GM19395 (cell line): ENCODE data around the gene CLINT1.

Experiments used
- ATAC-seq: cut with Tn5 transposase; IDR thresholded peaks from one replicate; pipeline ENCODE4 v1.9.1; 2021; ENCODE audit warnings: mild to moderate bottlenecking, moderate library complexity; ENCODE audit not compliant: unreplicated experiment

CLINT1 gene

GRCh38 chr5:157821822-157822622 lies 36.9 kb downstream of the CLINT1 start:
- no peak for ATAC-seq

DNA sequence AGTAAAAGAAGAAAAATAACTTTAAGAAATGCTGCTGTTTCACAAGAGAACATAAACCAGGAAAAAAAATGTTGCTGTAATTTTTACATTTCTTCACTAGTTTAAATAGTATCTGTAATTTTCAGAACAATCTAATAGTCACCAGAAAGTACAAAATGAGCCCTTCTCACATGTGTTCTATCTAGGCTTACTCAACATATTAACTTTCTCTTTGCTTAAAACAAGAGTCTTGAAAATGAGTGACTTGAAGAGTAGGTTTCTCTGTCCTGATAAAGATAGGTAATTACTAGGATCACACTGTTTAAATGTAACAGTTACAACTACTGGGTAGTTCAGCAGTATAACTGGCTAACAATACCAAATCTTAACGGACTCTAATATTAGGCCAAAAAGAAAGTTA lies 37.5 kb downstream of the CLINT1 start:
- ATAC-seq, result no peak

DNA sequence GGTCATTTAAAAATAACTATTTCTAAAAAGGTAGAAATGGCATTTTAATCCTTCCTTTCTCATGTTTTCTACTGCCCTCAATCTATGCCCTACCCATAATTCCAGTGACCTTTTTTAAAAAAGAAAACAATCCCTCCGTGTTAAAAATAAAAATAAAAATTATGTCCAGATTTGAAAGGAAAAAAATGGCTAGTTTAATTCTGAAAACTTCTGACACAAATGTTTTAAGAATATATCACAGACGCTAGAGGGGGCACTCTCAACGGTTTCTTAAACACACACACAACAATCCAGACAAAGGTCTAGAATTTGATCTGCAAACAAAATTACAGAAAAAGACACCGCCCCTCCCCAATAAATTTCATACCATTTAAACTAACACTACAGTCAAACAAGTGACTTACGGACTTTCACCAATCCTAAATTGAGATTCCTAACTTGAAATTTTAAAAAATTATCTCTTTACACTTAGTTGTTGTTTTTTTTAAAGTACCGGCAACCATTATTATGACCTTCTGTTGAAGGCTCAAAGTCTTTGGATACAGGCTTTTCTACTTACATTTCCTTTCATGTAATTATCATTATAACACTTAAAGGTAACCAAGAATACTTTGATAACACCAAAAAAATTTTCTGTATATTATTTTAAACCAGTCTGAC lies 38.2 kb downstream of the CLINT1 start:
- ATAC-seq, result no peak

DNA sequence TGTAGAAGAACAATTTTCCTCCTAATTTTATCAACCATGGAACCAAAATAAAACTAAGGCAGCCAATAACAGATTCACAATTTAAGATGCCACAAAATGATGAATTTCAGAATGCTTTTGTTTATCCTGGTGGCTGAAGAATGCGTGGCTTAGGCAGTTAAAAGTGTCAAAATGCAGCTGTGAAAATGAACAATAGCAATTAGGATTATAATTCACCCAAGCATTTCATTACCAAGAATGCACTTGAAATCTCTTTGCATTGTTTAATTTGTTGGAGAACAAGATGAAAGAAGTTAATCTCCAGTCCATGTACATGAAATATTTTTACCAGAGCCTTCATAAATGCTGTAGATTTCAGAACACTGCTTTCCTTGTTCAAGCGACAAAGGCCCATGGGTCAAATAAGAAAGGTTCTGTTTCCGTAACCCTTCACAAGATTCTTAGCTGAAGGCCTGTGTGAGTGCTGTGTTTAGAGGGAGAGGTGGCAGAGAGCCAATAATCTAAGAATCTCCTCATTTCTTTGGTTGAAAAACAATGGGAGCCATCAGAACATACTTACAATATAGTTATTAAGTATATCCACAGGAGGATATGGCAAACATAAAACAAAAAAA lies 39.3 kb downstream of the CLINT1 start:
- ATAC-seq, result no peak

- no peak for ATAC-seq
These were observed 40.6 kb downstream of the CLINT1 start for GRCh38 chr5:157818368-157818767.

- ATAC-seq, result no peak
These were observed 41.0 kb downstream of the CLINT1 start for GRCh38 chr5:157817928-157818327.

DNA sequence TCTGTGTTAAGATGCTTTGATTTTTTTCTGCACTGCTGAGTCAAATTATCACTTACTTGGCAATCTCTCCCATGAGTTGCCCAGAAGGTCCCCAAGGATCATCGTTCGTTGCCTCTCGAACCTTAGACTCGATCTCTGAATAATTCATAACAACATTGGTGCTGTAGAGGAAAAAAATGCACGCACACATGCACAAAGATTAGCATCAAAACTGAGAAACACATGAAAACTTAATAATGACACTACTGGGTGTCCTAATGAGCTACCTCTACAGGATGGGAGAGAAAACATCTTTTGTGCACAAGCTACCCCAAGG lies 41.6 kb downstream of the CLINT1 start:
- no peak for ATAC-seq

GRCh38 chr5:157816682-157817386 lies 42.1 kb downstream of the CLINT1 start:
- ATAC-seq, result no peak

GRCh38 chr5:157812086-157812485 lies 46.9 kb downstream of the CLINT1 start:
- no peak for ATAC-seq

GRCh38 chr5:157808043-157808442 lies 50.9 kb downstream of the CLINT1 start:
- ATAC-seq, result no peak

DNA sequence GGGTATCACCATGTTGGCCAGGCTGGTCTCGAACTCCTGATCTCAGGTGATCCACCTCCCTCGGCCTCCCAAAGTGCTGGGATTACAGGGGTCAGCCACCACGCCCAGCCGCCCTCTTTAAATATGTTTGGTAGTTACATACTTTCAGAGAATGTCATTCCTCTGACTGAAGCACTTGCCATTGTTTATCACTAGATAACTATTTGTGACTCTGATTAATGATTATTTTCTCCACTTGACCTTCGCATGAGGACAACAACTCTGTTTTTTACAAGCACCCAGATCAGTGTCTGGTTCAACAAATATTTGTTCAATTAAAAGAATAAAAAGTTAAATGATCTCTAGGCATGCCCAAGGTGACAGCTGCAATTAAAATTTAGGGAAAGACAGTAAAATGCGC lies 56.2 kb downstream of the CLINT1 start:
- no peak for ATAC-seq

GRCh38 chr5:157800137-157800536 lies 58.8 kb downstream of the CLINT1 start:
- no peak for ATAC-seq

DNA sequence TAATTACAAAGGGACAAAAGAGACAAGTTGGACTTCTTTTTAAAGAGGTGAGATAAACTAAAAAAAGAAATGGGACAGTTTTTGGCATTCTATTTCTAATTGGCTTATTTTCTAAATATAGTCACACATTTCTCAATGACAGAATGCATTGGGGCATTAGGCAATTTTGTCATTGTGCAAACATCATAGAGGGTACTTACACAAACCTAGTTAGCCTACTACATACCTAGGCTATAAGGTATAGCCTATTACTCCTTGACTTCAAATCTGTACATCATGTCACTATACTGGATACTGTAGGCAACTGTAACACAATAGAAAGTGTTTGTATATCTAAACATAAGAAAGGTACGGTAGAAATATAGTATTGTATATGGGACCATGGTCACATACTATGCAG lies 59.4 kb downstream of the CLINT1 start:
- no peak for ATAC-seq

GRCh38 chr5:157793301-157793700 lies 65.6 kb downstream of the CLINT1 start:
- ATAC-seq, result no peak

DNA sequence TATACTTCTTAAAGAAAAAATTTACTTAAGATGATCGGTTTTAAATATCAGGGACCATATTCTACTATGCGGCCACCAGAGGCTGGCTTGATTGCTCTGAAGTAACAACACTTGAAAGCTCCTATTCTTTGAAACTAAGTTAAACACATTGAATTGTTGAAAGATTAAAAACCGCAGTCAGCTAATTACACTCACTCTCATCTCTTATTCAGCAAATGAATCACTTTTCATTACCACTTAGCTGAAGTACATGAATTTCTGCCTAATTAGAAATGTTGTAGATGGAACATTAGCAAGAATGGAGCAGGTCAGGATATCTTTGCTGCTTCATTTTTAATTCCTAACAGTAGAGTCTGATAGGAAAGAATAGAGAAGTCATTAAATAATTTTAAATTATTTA lies 73.1 kb downstream of the CLINT1 start:
- ATAC-seq, result no peak

DNA sequence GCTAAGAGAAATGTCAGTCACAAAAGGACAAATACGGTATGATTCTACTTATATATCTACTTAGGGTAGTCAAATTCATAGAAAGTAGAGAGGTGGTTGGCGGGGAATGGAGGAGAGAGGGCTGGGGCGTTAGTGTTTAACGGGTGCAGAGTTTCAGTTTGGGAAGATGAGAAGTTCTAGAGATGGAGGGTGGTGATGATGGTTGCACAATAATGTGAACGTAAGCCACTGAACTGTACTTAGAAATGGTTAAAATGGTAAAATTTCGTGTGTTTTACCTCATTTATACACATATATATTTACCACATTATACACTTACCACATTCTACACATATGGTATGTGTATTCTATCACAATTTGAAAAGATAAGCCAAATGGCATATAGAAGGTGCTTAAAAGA lies 79.7 kb downstream of the CLINT1 start:
- ATAC-seq, result no peak

- no peak for ATAC-seq
These were observed 80.7 kb downstream of the CLINT1 start for GRCh38 chr5:157778121-157778805.

GRCh38 chr5:157772127-157772526 lies 86.8 kb downstream of the CLINT1 start:
- ATAC-seq, result no peak

- no peak for ATAC-seq
These were observed 88.3 kb downstream of the CLINT1 start for GRCh38 chr5:157770665-157771064.

DNA sequence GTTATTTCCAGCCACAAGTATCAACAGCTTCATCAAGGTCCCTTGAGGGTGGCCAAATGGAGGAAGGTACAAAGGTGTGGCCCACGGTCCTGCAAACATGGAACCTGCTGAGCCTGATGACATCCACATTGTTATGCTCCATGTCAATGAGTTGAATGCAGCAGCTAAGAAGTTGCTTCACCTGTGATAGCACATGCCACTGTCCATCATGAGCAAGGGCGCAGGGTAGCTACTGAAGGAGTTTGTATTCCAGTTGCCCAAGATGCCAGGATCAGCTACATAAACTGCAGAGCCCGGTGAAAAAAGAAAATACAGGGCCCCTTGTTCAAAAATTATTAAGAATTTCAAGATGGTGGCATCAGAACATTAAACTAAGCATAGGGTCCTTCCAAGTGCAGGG lies 91.3 kb downstream of the CLINT1 start:
- ATAC-seq, result no peak

DNA sequence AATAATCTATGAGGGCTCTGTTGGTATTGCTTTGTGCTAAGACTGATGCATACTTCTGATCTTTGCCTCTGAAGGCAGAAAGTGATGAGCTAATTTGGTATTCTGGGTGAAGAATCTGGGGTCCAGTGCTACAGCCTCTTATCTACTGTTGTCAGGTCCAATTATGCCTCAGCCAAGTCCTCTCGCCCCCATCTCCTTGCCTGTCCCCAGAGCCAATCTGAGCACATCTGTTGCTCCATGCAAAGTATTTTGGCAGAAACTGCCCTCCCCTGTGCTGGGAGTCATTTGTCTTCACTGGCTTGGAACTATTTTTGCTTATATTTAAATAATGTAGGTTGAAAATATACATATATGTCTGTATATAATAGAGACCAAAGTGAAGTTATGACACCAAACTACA lies 92.0 kb downstream of the CLINT1 start:
- no peak for ATAC-seq
